Spleen (tissue), 7 donors: ENCODE results near the gene PDE6H.

Experiments
- POLR2A ChIP-seq, 3 donors: fragments of 450-650 bp; IDR thresholded peaks; one replicate each; pipeline ENCODE4 v1.5.1; 2017; ENCODE audit warnings: antibody characterized with exemption in 3 of 3, mild to moderate bottlenecking in 1 of 3
- POLR2AphosphoS5 ChIP-seq, 3 donors: sonication (generic); formaldehyde crosslinking; IDR thresholded peaks; one replicate each; pipeline ENCODE4 v1.5.1; 2017; ENCODE audit warnings: antibody characterized with exemption in 3 of 3
- TF ChIP-seq, protein P1 (sequence below), 11 experiments: fragments of 200-600 bp in 7 of 11; fragments of 450-650 bp in 4 of 11; sonication (generic) in 4 of 11; IDR thresholded peaks in 8 of 11; conservative IDR thresholded peaks in 3 of 11; 1 replicate in 7 of 11; 2 replicates in 4 of 11; pipeline versions ENCODE4 v1.4.0 to v1.8.0; 2016 to 2021; ENCODE audit warnings: antibody characterized with exemption in 11 of 11, inconsistent platforms in 4 of 11, mild to moderate bottlenecking in 1 of 11
- donor health status: DM: no; HTN: no; CAD: no; lungs with moderate emphysema.
- donor health status: DM: no; HTN: no; CAD: no.
- donor health status: DM: no; HTN: no; CAD: no.

DNA sequence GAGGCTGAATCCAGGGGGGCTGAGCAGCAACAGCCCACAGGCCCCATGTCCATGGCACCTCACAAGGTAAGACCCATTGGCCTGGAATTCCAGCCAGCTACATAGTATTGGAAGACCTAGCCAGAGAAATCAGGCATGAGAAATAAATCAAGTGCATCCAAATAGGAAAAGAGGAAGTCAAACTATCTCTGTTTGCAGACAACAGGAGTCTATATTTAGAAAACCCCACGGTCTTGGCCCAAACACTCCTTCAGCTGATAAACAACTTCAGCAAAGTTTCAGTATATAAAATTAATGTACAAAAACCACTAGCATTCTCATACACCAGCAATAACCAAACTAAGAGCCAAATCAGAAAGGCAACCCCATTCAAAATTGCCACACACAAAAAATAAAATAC lies 16.9 kb downstream of the PDE6H start:
- no peak for TF ChIP-seq POLR2A (IDR thresholded peaks at IDR 0.05)
- TF ChIP-seq, protein P1, sequence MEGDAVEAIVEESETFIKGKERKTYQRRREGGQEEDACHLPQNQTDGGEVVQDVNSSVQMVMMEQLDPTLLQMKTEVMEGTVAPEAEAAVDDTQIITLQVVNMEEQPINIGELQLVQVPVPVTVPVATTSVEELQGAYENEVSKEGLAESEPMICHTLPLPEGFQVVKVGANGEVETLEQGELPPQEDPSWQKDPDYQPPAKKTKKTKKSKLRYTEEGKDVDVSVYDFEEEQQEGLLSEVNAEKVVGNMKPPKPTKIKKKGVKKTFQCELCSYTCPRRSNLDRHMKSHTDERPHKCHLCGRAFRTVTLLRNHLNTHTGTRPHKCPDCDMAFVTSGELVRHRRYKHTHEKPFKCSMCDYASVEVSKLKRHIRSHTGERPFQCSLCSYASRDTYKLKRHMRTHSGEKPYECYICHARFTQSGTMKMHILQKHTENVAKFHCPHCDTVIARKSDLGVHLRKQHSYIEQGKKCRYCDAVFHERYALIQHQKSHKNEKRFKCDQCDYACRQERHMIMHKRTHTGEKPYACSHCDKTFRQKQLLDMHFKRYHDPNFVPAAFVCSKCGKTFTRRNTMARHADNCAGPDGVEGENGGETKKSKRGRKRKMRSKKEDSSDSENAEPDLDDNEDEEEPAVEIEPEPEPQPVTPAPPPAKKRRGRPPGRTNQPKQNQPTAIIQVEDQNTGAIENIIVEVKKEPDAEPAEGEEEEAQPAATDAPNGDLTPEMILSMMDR (IDR thresholded peaks at IDR 0.05 in 8 of 11, conservative IDR thresholded peaks at IDR 0.05 in 3 of 11), result no peak
- TF ChIP-seq POLR2AphosphoS5 (IDR thresholded peaks at IDR 0.05), result no peak
